ENCODE measurements around the gene LENG9. TPM values are rescaled to one million over a fixed set of nuclear protein-coding genes. Genes with fewer than 3 reads are reported as not detected.

Gene LENG9
- total RNA-seq, 1 experiment from 2014 or later: 4.2 TPM

DNA sequence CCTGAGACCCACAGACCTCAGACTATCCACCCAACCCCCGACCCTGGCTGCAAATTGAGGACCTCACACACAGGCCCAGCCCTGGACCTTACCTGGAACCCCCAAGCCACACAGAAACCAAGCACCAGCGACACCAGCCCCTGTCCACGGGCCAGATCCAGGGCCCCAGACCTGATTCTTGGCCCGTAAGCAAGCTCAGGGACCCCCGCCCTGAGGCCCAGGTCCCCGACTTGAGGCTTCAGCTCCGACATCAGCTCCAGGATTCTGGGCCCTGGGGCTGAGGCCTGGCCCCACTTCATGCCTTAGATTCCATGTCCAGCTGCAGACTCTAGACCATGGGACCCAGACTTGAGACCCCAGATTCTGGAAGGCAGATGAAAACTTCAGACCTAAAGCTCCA lies 42.1 kb downstream of the LENG9 start:
- intact Hi-C loops (cut with micrococcal nuclease; ENCODE audit: unreplicated experiment): no loop called here
- no peaks in the 10 kb centered on the region for H3K9me3 ChIP-seq (ENCODE audit: low read depth, low read length, poor library complexity, severe bottlenecking)
- no TSS peak for BruUV-seq (replicated peaks)
- H3K27me3 ChIP-seq (replicated peaks; ENCODE audit: insufficient read depth, low read depth, low read length, poor library complexity): peaks cover 3% of the 10 kb centered on the region
- DNase-seq (ENCODE audit: low spot score): no peak
- H3K4me3 ChIP-seq (ENCODE audit: low read depth, low read length, poor library complexity, severe bottlenecking): no peak overlapping the region
- H3K4me1 ChIP-seq (ENCODE audit: insufficient read depth, low read length, poor library complexity, severe bottlenecking): no peaks in the 10 kb centered on the region
- no peak overlapping the region for H3K27ac ChIP-seq (ENCODE audit: low read depth, low read length, poor library complexity, severe bottlenecking)
- CTCF ChIA-PET: no interaction called here
- no peaks in the 10 kb centered on the region for H3K36me3 ChIP-seq (ENCODE audit: insufficient read depth, low read length, poor library complexity, severe bottlenecking)
- no peak for TF ChIP-seq CTCF (conservative IDR thresholded peaks at IDR 0.05; ENCODE audit: low read depth, low read length)
- TF ChIP-seq EZH2 (IDR thresholded peaks at IDR 0.05; ENCODE audit: borderline replicate concordance, low read depth, low read length, poor library complexity, severe bottlenecking): no peak
- POLR2A ChIA-PET (ENCODE audit: low non-redundant PET): no interaction called here

DNA sequence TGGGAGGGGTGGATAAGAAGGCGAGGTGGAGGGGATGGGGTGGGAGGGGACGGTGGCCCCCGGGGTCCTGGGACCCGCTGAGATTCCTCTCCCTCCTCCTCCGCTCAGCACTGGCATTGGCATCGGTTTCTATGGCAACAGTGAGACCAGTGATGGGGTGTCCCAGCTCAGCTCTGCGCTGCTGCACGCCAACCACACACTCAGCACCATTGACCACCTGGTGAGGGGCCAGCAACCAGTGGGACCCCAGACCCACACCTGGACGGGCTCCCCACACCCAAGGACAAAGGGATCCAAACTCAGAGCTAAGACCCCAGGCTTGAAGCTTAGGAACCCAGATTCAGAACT lies 42.4 kb downstream of the LENG9 start:
- Histone ChIP-seq H3K27ac (ENCODE audit: low read depth, low read length, poor library complexity, severe bottlenecking) (no peak overlapping the region), H3K9me3 (ENCODE audit: low read depth, low read length, poor library complexity, severe bottlenecking) (no peaks in the 10 kb centered on the region), H3K27me3 (replicated peaks; ENCODE audit: insufficient read depth, low read depth, low read length, poor library complexity) (peaks cover 6% of the 10 kb centered on the region), H3K36me3 (ENCODE audit: insufficient read depth, low read length, poor library complexity, severe bottlenecking) (no peaks in the 10 kb centered on the region), H3K4me1 (ENCODE audit: insufficient read depth, low read length, poor library complexity, severe bottlenecking) (peaks cover 3% of the 10 kb centered on the region), H3K4me3 (ENCODE audit: low read depth, low read length, poor library complexity, severe bottlenecking) (no peak overlapping the region)
- BruUV-seq (replicated peaks): no TSS peak
- CTCF ChIA-PET: no interaction called here
- intact Hi-C loops (cut with micrococcal nuclease; ENCODE audit: unreplicated experiment): no loop called here
- POLR2A ChIA-PET (ENCODE audit: low non-redundant PET): no interaction called here
- TF ChIP-seq EZH2 (IDR thresholded peaks at IDR 0.05; ENCODE audit: borderline replicate concordance, low read depth, low read length, poor library complexity, severe bottlenecking) (no peak), CTCF (conservative IDR thresholded peaks at IDR 0.05; ENCODE audit: low read depth, low read length) (no peak)
- no peak for DNase-seq (ENCODE audit: low spot score)

- TF ChIP-seq EZH2 (IDR thresholded peaks at IDR 0.05; ENCODE audit: borderline replicate concordance, low read depth, low read length, poor library complexity, severe bottlenecking): no peak
- no peak for TF ChIP-seq CTCF (conservative IDR thresholded peaks at IDR 0.05; ENCODE audit: low read depth, low read length)
- no TSS peak for BruUV-seq (replicated peaks)
- DNase-seq (ENCODE audit: low spot score): no peak
- Histone ChIP-seq H3K36me3 (ENCODE audit: insufficient read depth, low read length, poor library complexity, severe bottlenecking) (no peaks in the 10 kb centered on the region), H3K27me3 (replicated peaks; ENCODE audit: insufficient read depth, low read depth, low read length, poor library complexity) (peaks cover 12% of the 10 kb centered on the region), H3K9me3 (ENCODE audit: low read depth, low read length, poor library complexity, severe bottlenecking) (no peaks in the 10 kb centered on the region), H3K4me3 (ENCODE audit: low read depth, low read length, poor library complexity, severe bottlenecking) (no peak overlapping the region), H3K27ac (ENCODE audit: low read depth, low read length, poor library complexity, severe bottlenecking) (no peak overlapping the region), H3K4me1 (ENCODE audit: insufficient read depth, low read length, poor library complexity, severe bottlenecking) (peaks cover 4% of the 10 kb centered on the region)
- intact Hi-C loops (cut with micrococcal nuclease; ENCODE audit: unreplicated experiment): no loop called here
- POLR2A ChIA-PET (ENCODE audit: low non-redundant PET): interaction anchor here (0.6 to 0.7 kb wide), 3 partner anchors 10 to 28 kb away, joined by 3 to 13 read pairs (median 3); partner anchors contain the start of gene LENG8
- CTCF ChIA-PET: interaction anchor here (0.7 kb wide), 1 partner anchor 746 kb away, joined by 3 read pairs; the partner anchor contains the start of gene DNAAF3
Observed at GRCh38 chr19:54420383-54421168, 43.0 kb downstream of the LENG9 start.
